ENCODE data around the gene TBC1D10A. TPM values are rescaled to one million over a fixed set of nuclear protein-coding genes. Genes with fewer than 3 reads are reported as not detected.

The TBC1D10A gene
- total RNA-seq, 1 experiment from 2014 or later = 8.4 TPM

DNA sequence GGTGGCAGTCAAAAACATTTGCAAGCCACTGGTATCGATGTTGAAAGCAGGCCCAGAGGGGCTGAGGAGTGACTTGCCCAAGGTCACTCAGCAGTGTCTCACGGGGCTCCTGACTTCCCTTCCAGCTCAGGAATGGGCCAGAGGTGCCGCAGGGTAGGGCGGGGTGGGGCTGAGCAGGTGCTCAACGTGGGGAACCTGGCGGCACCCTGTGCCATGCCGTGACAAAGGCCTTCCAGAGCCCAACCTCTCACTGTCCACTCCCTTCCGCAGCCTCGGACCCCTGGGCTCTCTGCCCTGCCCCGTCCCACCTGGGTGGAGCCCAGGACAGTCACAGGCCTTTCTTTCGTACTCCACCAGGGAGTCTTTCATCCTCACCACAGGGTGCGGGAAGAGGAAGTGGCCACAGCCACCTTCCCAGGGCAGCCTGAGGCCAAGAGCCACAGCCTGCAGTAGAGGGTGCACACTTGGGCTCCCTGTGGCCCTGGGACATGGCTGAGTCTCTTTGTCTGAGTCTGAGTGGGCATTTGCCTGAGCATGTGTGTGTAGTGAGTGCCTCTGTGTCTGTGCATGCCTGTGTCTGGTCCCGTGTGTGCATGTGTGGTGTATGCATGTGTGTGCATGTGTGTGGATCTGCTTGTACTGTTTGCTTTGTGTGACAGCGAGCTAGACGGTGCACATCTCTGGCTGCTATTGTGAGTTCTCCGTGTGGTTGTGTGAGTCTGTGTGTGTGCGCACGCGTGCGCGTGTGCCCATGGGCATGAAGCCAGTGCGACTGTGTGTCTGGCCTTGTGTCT, 74.1 kb downstream of the TBC1D10A start:
- no peak overlapping the region for H3K4me2 ChIP-seq (ENCODE audit: insufficient read depth, insufficient read length, low read length)
- Mint-ChIP-seq H3K9me3 (no peaks in the 10 kb centered on the region; a peak in 1 of 5 replicates), H3K4me1 (peaks cover 20 to 33% of the 10 kb centered on the region in 2 experiments), H3K4me3 (no peak overlapping the region; a peak in 1 of 5 replicates), H3K27ac (peak overlapping the region in 1 of 3 experiments; percentile 2; a peak in 2 of 7 replicates), H3K27me3 (ENCODE audit: low read depth) (peaks cover 11% of the 10 kb centered on the region), H3K36me3 (ENCODE audit: insufficient read depth in 1 of 3, low read depth in 3 of 3) (no peaks in the 10 kb centered on the region)
- no peak overlapping the region for H2BK15ac ChIP-seq (ENCODE audit: low read depth, low read length)
- H4K8ac ChIP-seq (replicated peaks; ENCODE audit: insufficient read length, low read depth, low read length) = no peak overlapping the region
- no peaks in the 10 kb centered on the region for H3K9me3 ChIP-seq (ENCODE audit: control insufficient read depth, low read depth, low read length)
- H3K27me3 ChIP-seq (ENCODE audit: insufficient read depth, low read length) = no peaks in the 10 kb centered on the region
- H3K27ac ChIP-seq (ENCODE audit: insufficient read length, low read depth, low read length) = no peak overlapping the region
- H3K4ac ChIP-seq (ENCODE audit: low read depth, low read length) = no peak overlapping the region
- no peaks in the 10 kb centered on the region for H3K23me2 ChIP-seq (ENCODE audit: insufficient read length, low read depth, low read length, poor library complexity, severe bottlenecking)
- no peak overlapping the region for H2BK20ac ChIP-seq (ENCODE audit: low read depth, low read length, poor library complexity, severe bottlenecking)
- no peak overlapping the region for H4K91ac ChIP-seq (ENCODE audit: insufficient read length, low read depth, low read length)
- DNase-seq = no peak
- no peak overlapping the region for H2BK12ac ChIP-seq (ENCODE audit: insufficient read length, low read depth, low read length)
- H3K18ac ChIP-seq (ENCODE audit: insufficient read length, low read depth, low read length) = no peak overlapping the region
- no peak overlapping the region for H2BK5ac ChIP-seq (ENCODE audit: insufficient read length, low read length)
- no peaks in the 10 kb centered on the region for H4K20me1 ChIP-seq (ENCODE audit: control insufficient read depth, insufficient read depth, insufficient read length)
- H3K14ac ChIP-seq (ENCODE audit: insufficient read depth, low read length) = no peak overlapping the region
- no peak overlapping the region for H2BK120ac ChIP-seq (ENCODE audit: low read depth, low read length, poor library complexity, severe bottlenecking)
- H3K79me2 ChIP-seq (ENCODE audit: insufficient read depth, low read length) = no peaks in the 10 kb centered on the region
- H3K79me1 ChIP-seq (ENCODE audit: insufficient read depth, low read depth, low read length, poor library complexity, severe bottlenecking) = no peaks in the 10 kb centered on the region
- no peak overlapping the region for H3K9ac ChIP-seq (ENCODE audit: extremely low read depth, insufficient read length, low read length)
- H3K4me1 ChIP-seq (ENCODE audit: insufficient read depth, low read length) = peaks cover 3% of the 10 kb centered on the region; the same call in 1 of the 2 replicates
- no CpG with 5 or more reads among the region's 22 CpGs for whole genome bisulfite sequencing (ENCODE audit: extremely low coverage, insufficient read length, low lambda C conversion rate)
- H4K5ac ChIP-seq (ENCODE audit: insufficient read length, low read depth, low read length) = no peak overlapping the region
- no peak overlapping the region for H3T11ph ChIP-seq (ENCODE audit: low read length)
- no peak overlapping the region for H2AK5ac ChIP-seq (ENCODE audit: insufficient read length, low read length)
- no peak overlapping the region for H3K56ac ChIP-seq (ENCODE audit: insufficient read length, low read depth, low read length)
- H3K23ac ChIP-seq (ENCODE audit: insufficient read length, low read depth, low read length) = no peak overlapping the region
- no peak overlapping the region for H2AFZ ChIP-seq (ENCODE audit: low read length)
- TF ChIP-seq, protein P1, sequence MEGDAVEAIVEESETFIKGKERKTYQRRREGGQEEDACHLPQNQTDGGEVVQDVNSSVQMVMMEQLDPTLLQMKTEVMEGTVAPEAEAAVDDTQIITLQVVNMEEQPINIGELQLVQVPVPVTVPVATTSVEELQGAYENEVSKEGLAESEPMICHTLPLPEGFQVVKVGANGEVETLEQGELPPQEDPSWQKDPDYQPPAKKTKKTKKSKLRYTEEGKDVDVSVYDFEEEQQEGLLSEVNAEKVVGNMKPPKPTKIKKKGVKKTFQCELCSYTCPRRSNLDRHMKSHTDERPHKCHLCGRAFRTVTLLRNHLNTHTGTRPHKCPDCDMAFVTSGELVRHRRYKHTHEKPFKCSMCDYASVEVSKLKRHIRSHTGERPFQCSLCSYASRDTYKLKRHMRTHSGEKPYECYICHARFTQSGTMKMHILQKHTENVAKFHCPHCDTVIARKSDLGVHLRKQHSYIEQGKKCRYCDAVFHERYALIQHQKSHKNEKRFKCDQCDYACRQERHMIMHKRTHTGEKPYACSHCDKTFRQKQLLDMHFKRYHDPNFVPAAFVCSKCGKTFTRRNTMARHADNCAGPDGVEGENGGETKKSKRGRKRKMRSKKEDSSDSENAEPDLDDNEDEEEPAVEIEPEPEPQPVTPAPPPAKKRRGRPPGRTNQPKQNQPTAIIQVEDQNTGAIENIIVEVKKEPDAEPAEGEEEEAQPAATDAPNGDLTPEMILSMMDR (conservative IDR thresholded peaks at IDR 0.05) = no peak

All from H9 (cell line).